ENCODE results near the gene PAX8. TPM values are rescaled to one million over a fixed set of nuclear protein-coding genes. Genes with fewer than 3 reads are reported as not detected.
"Not testable (repeated sequence)": the region's sequence is repeated elsewhere in the genome, so short reads cannot be mapped to it uniquely, and the experiment has no call there.

PAX8 gene
- 118 and 142 TPM in 2 replicates for total RNA-seq

DNA sequence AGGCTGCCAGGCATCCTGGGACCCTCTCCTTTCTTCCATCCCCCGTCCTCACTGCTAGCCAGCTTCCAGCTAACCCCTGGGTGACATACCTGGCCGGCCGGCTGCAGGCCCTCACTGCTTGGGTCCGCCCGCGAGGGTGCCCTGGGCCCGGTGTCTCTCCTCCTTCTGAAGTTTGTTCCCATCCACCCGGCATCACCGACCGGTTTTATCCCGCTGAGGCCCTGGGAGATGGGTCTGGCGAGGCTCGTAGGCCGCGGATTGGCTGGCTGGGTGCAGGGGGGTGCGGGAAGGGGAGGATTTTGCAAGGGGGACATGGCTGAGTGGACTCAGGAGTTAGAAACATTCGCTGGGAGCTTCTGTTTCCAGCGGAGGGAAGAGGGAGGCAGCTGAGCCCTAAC is at the start of gene PAX8:
Gene PAX8, minus strand, starts transcription at position 180 of the 398 bp plus-strand sequence. CDS start 527 bp downstream, outside the sequence.
- Histone ChIP-seq H3K36me3 (ENCODE audit: control insufficient read depth, insufficient read depth, low read length) (peaks cover 2% of the 10 kb centered on the region), H3K27me3 (ENCODE audit: control insufficient read depth, insufficient read depth, low read length) (no peaks in the 10 kb centered on the region), H3K4me3 (ENCODE audit: low read depth, low read length) (peak within 1 kb of the TSS; percentile 82)
- TF ChIP-seq, protein P1, sequence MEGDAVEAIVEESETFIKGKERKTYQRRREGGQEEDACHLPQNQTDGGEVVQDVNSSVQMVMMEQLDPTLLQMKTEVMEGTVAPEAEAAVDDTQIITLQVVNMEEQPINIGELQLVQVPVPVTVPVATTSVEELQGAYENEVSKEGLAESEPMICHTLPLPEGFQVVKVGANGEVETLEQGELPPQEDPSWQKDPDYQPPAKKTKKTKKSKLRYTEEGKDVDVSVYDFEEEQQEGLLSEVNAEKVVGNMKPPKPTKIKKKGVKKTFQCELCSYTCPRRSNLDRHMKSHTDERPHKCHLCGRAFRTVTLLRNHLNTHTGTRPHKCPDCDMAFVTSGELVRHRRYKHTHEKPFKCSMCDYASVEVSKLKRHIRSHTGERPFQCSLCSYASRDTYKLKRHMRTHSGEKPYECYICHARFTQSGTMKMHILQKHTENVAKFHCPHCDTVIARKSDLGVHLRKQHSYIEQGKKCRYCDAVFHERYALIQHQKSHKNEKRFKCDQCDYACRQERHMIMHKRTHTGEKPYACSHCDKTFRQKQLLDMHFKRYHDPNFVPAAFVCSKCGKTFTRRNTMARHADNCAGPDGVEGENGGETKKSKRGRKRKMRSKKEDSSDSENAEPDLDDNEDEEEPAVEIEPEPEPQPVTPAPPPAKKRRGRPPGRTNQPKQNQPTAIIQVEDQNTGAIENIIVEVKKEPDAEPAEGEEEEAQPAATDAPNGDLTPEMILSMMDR (IDR thresholded peaks at IDR 0.05; ENCODE audit: insufficient read depth, low read length, poor library complexity, severe bottlenecking): no peak
- peak; percentile 87 for DNase-seq (ENCODE audit: low read depth)

- Histone ChIP-seq H3K27me3 (ENCODE audit: control insufficient read depth, insufficient read depth, low read length) (no peaks in the 10 kb centered on the region), H3K36me3 (ENCODE audit: control insufficient read depth, insufficient read depth, low read length) (no peaks in the 10 kb centered on the region), H3K4me3 (ENCODE audit: low read depth, low read length) (no peak overlapping the region)
- TF ChIP-seq, protein P1 (IDR thresholded peaks at IDR 0.05; ENCODE audit: insufficient read depth, low read length, poor library complexity, severe bottlenecking): no peak
- no peak for DNase-seq (ENCODE audit: low read depth)
Measured at GRCh38 chr2:113328043-113328442, 49.3 kb upstream of the PAX8 start.

- H3K27me3 ChIP-seq (ENCODE audit: control insufficient read depth, insufficient read depth, low read length); H3K36me3 ChIP-seq (ENCODE audit: control insufficient read depth, insufficient read depth, low read length); DNase-seq (ENCODE audit: low read depth): not testable (repeated sequence)
- H3K4me3 ChIP-seq (ENCODE audit: low read depth, low read length): peak overlapping the region; percentile 29
Measured at GRCh38 chr2:113325161-113325731, 46.5 kb upstream of the PAX8 start.

DNA sequence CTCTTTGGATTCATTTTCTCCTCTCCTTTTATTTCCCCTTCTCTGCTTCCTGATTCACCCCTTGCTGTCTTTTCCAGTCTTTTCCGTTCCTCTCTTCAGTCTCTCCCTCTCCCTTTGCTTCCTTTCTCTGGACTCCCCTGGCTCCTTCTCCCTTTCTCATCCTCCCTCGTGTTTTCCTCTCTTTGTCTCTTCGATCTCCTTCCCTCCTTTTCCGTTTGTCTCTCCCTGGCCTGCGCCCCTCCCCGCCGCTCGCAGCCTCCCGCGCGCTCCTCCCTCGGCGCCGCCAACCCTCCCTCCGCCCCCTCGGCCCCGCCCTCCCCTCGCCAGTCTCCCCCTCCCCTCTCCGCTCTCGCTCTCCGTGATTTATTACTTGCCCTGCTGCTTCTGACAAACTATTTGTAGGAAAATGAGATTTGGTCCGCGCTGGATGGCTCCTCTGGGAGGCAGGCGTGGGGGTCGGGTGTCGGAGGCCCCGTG is 46.0 kb upstream of the PAX8 start:
- Histone ChIP-seq H3K4me3 (ENCODE audit: low read depth, low read length) (peak overlapping the region; percentile 29), H3K27me3 (ENCODE audit: control insufficient read depth, insufficient read depth, low read length) (no peaks in the 10 kb centered on the region), H3K36me3 (ENCODE audit: control insufficient read depth, insufficient read depth, low read length) (no peaks in the 10 kb centered on the region)
- TF ChIP-seq, protein P1 (IDR thresholded peaks at IDR 0.05; ENCODE audit: insufficient read depth, low read length, poor library complexity, severe bottlenecking): no peak
- no peak for DNase-seq (ENCODE audit: low read depth)

GRCh38 chr2:113323129-113323528 is 44.4 kb upstream of the PAX8 start:
- H3K4me3 ChIP-seq (ENCODE audit: low read depth, low read length); H3K27me3 ChIP-seq (ENCODE audit: control insufficient read depth, insufficient read depth, low read length); H3K36me3 ChIP-seq (ENCODE audit: control insufficient read depth, insufficient read depth, low read length); DNase-seq (ENCODE audit: low read depth): not testable (repeated sequence)

- H3K4me3 ChIP-seq (ENCODE audit: low read depth, low read length); H3K27me3 ChIP-seq (ENCODE audit: control insufficient read depth, insufficient read depth, low read length); DNase-seq (ENCODE audit: low read depth); H3K36me3 ChIP-seq (ENCODE audit: control insufficient read depth, insufficient read depth, low read length): not testable (repeated sequence)
Measured at GRCh38 chr2:113320106-113320505, 41.4 kb upstream of the PAX8 start.

DNA sequence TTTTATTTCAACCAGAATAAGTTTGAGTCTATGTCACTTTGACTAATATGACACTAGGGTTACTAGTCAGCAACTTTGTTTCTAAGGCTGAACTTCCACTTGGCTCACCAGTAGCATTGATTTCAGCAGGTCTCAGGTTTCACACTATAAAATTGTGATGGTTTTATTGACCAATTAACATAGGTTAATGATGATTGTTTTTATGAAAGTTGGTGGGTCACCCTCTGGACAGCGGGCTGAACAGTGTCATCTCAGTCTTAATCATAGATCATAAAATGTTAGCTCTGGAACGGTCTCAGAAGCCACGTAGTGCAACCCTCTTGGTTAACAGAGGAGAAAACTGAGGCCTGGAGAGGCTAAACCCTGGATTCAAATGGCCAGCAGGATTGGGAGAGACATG is 40.2 kb upstream of the PAX8 start:
- DNase-seq (ENCODE audit: low read depth); H3K27me3 ChIP-seq (ENCODE audit: control insufficient read depth, insufficient read depth, low read length); H3K4me3 ChIP-seq (ENCODE audit: low read depth, low read length); H3K36me3 ChIP-seq (ENCODE audit: control insufficient read depth, insufficient read depth, low read length): not testable (repeated sequence)

- H3K36me3 ChIP-seq (ENCODE audit: control insufficient read depth, insufficient read depth, low read length): no peaks in the 10 kb centered on the region
- no peak for DNase-seq (ENCODE audit: low read depth)
- H3K4me3 ChIP-seq (ENCODE audit: low read depth, low read length): no peak overlapping the region
- H3K27me3 ChIP-seq (ENCODE audit: control insufficient read depth, insufficient read depth, low read length): peaks cover 2% of the 10 kb centered on the region
- TF ChIP-seq, protein P1 (IDR thresholded peaks at IDR 0.05; ENCODE audit: insufficient read depth, low read length, poor library complexity, severe bottlenecking): no peak
Measured at GRCh38 chr2:113316085-113316484, 37.4 kb upstream of the PAX8 start.

DNA sequence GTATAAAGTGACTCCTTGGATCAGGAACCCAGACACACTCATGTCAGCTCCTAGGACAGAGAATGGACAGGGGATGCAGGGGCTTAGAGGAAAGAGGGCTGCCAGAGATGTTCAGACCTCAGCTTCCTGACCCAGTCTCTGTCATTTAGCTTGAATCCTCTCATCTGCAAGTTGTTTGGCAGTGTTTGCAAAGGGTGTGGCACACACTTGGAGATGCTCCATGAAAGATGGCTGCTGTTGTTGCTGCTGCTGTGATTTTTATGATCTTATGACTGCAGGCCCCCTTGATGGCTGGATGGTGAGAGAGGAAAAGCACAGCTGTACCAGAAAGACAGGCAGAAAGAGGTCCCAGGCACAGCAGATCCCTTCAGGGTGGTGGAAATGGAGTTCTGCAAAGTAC is 35.9 kb upstream of the PAX8 start:
- H3K27me3 ChIP-seq (ENCODE audit: control insufficient read depth, insufficient read depth, low read length); H3K4me3 ChIP-seq (ENCODE audit: low read depth, low read length); DNase-seq (ENCODE audit: low read depth); H3K36me3 ChIP-seq (ENCODE audit: control insufficient read depth, insufficient read depth, low read length): not testable (repeated sequence)

DNA sequence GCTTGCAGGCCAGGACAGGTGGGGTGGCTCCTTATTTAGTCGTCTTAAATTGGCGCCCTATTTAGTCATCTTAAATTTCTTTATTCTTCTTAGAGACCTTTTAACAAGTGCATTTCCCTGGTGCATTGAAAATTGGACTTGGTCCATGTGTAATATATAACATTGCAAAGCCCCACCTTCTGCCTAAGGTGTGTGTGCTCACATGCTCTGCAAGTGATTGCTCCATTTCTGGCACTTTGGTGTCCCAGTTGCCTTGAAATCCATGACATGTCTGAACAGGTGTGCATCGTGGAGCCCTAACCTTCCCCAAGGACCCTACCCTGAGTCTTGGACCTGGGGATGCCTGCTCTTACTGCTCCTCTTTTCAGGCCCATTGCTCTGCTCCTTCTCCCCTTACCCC is 35.5 kb upstream of the PAX8 start:
- not testable (repeated sequence) for H3K27me3 ChIP-seq (ENCODE audit: control insufficient read depth, insufficient read depth, low read length); H3K4me3 ChIP-seq (ENCODE audit: low read depth, low read length); H3K36me3 ChIP-seq (ENCODE audit: control insufficient read depth, insufficient read depth, low read length); DNase-seq (ENCODE audit: low read depth)

DNA sequence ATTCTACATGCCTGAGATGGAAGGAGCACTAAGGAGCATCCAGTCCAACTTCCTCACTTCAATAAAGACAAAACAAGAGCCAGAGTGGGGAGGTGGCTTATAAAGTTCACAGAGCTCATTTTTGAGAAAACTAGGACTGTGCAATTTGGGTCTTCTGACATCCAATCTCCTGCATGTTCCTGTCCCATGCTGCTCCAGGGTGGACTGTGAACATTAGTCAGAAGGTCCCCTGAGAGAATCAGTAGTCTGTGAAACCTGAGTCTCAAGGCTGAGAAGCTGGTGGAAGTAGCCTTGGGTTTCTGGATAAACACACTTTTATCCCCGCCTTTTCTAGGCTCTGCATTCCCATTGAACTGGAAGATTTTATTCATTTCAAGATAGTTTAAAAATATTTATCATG is 33.1 kb upstream of the PAX8 start:
- H3K36me3 ChIP-seq (ENCODE audit: control insufficient read depth, insufficient read depth, low read length); DNase-seq (ENCODE audit: low read depth); H3K4me3 ChIP-seq (ENCODE audit: low read depth, low read length); H3K27me3 ChIP-seq (ENCODE audit: control insufficient read depth, insufficient read depth, low read length): not testable (repeated sequence)

All from kidney epithelial cell (primary cell).